OCI-M1 (cell line): ENCODE data around the gene KBTBD8.

Source experiments
- DNase-seq: peaks from one replicate; lab custom pipeline; 2025; lab: John Stamatoyannopoulos, UW

The KBTBD8 gene

GRCh38 chr3:66998113-66998903 lies at the start of gene KBTBD8:
KBTBD8 (plus strand) TSS chr3:66998307; CDS start chr3:66998356, 49 bp downstream.
- DNase-seq = peak; percentile 97

- no peak for DNase-seq
Observed at GRCh38 chr3:66948838-66949237, 49.3 kb upstream of the KBTBD8 start.

- DNase-seq = no peak
Observed at GRCh38 chr3:66949898-66950297, 48.2 kb upstream of the KBTBD8 start.

- DNase-seq = no peak
Observed at GRCh38 chr3:66952357-66952756, 45.8 kb upstream of the KBTBD8 start.

GRCh38 chr3:66953934-66954445 lies 44.1 kb upstream of the KBTBD8 start:
- no peak for DNase-seq

GRCh38 chr3:66956742-66957141 lies 41.4 kb upstream of the KBTBD8 start:
- DNase-seq = no peak

GRCh38 chr3:66957367-66957766 lies 40.7 kb upstream of the KBTBD8 start:
- no peak for DNase-seq

- no peak for DNase-seq
Observed at GRCh38 chr3:66958067-66958466, 40.0 kb upstream of the KBTBD8 start.

GRCh38 chr3:66962664-66963063 lies 35.4 kb upstream of the KBTBD8 start:
- no peak for DNase-seq

GRCh38 chr3:66971245-66971644 lies 26.9 kb upstream of the KBTBD8 start:
- no peak for DNase-seq

- DNase-seq = peak; percentile 88
Observed at GRCh38 chr3:66971891-66972551, 26.1 kb upstream of the KBTBD8 start.

- no peak for DNase-seq
Observed at GRCh38 chr3:66980791-66981190, 17.3 kb upstream of the KBTBD8 start.

- no peak for DNase-seq
Observed at GRCh38 chr3:66983101-66983500, 15.0 kb upstream of the KBTBD8 start.

- DNase-seq = no peak
Observed at GRCh38 chr3:66985336-66985920, 12.7 kb upstream of the KBTBD8 start.

GRCh38 chr3:66986406-66986805 lies 11.7 kb upstream of the KBTBD8 start:
- no peak for DNase-seq

GRCh38 chr3:66989241-66989640 lies 8.9 kb upstream of the KBTBD8 start:
- DNase-seq = no peak

GRCh38 chr3:66989860-66990696 lies 8.0 kb upstream of the KBTBD8 start:
- peak; percentile 73 for DNase-seq

GRCh38 chr3:66991459-66991858 lies 6.6 kb upstream of the KBTBD8 start:
- peak; percentile 54 for DNase-seq

GRCh38 chr3:66993082-66993481 lies 5.0 kb upstream of the KBTBD8 start:
- peak; percentile 6 for DNase-seq

GRCh38 chr3:66994588-66994987 lies 3.5 kb upstream of the KBTBD8 start:
- no peak for DNase-seq

- DNase-seq = no peak
Observed at GRCh38 chr3:66996696-66997095, 1.4 kb upstream of the KBTBD8 start.

GRCh38 chr3:66997560-66998112 lies 471 bp upstream of the KBTBD8 start:
- DNase-seq = no peak
